H9 (cell line): Measurements from ENCODE around the gene DAPL1. TPM values are rescaled to one million over a fixed set of nuclear protein-coding genes. Genes with fewer than 3 reads are reported as not detected.

ENCODE experiments used
- DNase-seq: peaks from one replicate; pipeline ENCODE4 v3.0.0-alpha.2; 2017
- H2AFZ ChIP-seq: one replicate; pipeline ENCODE4 v1.6.1; 2013; ENCODE audit warnings: mild to moderate bottlenecking, low read length, control low read depth, moderate library complexity
- H2AK5ac ChIP-seq: 2 replicates; pipeline ENCODE4 v1.6.1; 2013; ENCODE audit warnings: low read length, control low read depth, mixed read lengths; ENCODE audit not compliant: insufficient read length
- H2BK120ac ChIP-seq: one replicate; pipeline ENCODE4 v1.6.1; 2013; ENCODE audit warnings: low read depth, mild to moderate bottlenecking, low read length, control low read depth, inconsistent platforms; ENCODE audit not compliant: poor library complexity, severe bottlenecking
- H2BK12ac ChIP-seq: 2 replicates; pipeline ENCODE4 v1.6.1; 2013; ENCODE audit warnings: low read length, control low read depth, mixed read lengths, low read depth; ENCODE audit not compliant: insufficient read length
- H2BK15ac ChIP-seq: 2 replicates; pipeline ENCODE4 v1.6.1; 2013; ENCODE audit warnings: low read depth, low read length, control low read depth
- H2BK20ac ChIP-seq: one replicate; pipeline ENCODE4 v1.6.1; 2013; ENCODE audit warnings: low read depth, mild to moderate bottlenecking, low read length, control low read depth, inconsistent platforms; ENCODE audit not compliant: poor library complexity, severe bottlenecking
- H2BK5ac ChIP-seq: 2 replicates; pipeline ENCODE4 v1.6.1; 2013; ENCODE audit warnings: low read length, control low read depth, mixed read lengths; ENCODE audit not compliant: insufficient read length
- H3K14ac ChIP-seq: 2 replicates; pipeline ENCODE4 v1.6.1; 2013; ENCODE audit warnings: low read length, control low read depth; ENCODE audit not compliant: insufficient read depth
- H3K18ac ChIP-seq: 2 replicates; pipeline ENCODE4 v1.6.1; 2013; ENCODE audit warnings: low read depth, mild to moderate bottlenecking, mixed read lengths, low read length, control low read depth; ENCODE audit not compliant: insufficient read length
- H3K23ac ChIP-seq: 2 replicates; pipeline ENCODE4 v1.6.1; 2013; ENCODE audit warnings: low read length, control low read depth, mixed read lengths, low read depth; ENCODE audit not compliant: insufficient read length
- H3K23me2 ChIP-seq: 2 replicates; pipeline ENCODE4 v1.6.1; 2013; ENCODE audit warnings: low read depth, mild to moderate bottlenecking, mixed read lengths, low read length, control low read depth; ENCODE audit not compliant: insufficient read length, poor library complexity, severe bottlenecking
- H3K27ac ChIP-seq: 2 replicates; pipeline ENCODE4 v1.5.1; 2013; ENCODE audit warnings: low read length, control low read depth, mixed read lengths, low read depth; ENCODE audit not compliant: insufficient read length
- H3K27me3 ChIP-seq: 2 replicates; pipeline ENCODE4 v1.6.1; 2013; ENCODE audit warnings: low read length, control low read depth, inconsistent platforms; ENCODE audit not compliant: insufficient read depth
- H3K4ac ChIP-seq: 2 replicates; pipeline ENCODE4 v1.6.1; 2013; ENCODE audit warnings: low read depth, mild to moderate bottlenecking, control low read depth, inconsistent platforms, low read length, moderate library complexity
- H3K4me1 ChIP-seq: 2 replicates; pipeline ENCODE4 v1.6.1; 2013; ENCODE audit warnings: low read length, control low read depth, inconsistent platforms; ENCODE audit not compliant: insufficient read depth
- H3K4me2 ChIP-seq: 2 replicates; pipeline ENCODE4 v1.6.1; 2013; ENCODE audit warnings: low read length, control low read depth, mixed read lengths; ENCODE audit not compliant: insufficient read length, insufficient read depth
- H3K56ac ChIP-seq: 2 replicates; pipeline ENCODE4 v1.6.1; 2013; ENCODE audit warnings: low read depth, mild to moderate bottlenecking, mixed read lengths, low read length, control low read depth; ENCODE audit not compliant: insufficient read length
- H3K79me1 ChIP-seq: 2 replicates; pipeline ENCODE4 v1.6.1; 2013; ENCODE audit warnings: low read depth, mild to moderate bottlenecking, moderate library complexity, low read length, control low read depth, inconsistent platforms; ENCODE audit not compliant: insufficient read depth, poor library complexity, severe bottlenecking
- H3K79me2 ChIP-seq: 2 replicates; pipeline ENCODE4 v1.6.1; 2013; ENCODE audit warnings: low read length, control low read depth, inconsistent platforms; ENCODE audit not compliant: insufficient read depth
- H3K9ac ChIP-seq: 2 replicates; pipeline ENCODE4 v1.6.1; 2013; ENCODE audit warnings: low read length, control low read depth, mixed read lengths; ENCODE audit not compliant: insufficient read length; ENCODE audit errors: extremely low read depth
- H3K9me3 ChIP-seq: one replicate; pipeline ENCODE4 v1.6.1; 2013; ENCODE audit warnings: low read depth, low read length, inconsistent platforms; ENCODE audit not compliant: control insufficient read depth
- H3T11ph ChIP-seq: one replicate; pipeline ENCODE4 v1.6.1; 2013; ENCODE audit warnings: mild to moderate bottlenecking, low read length, control low read depth, inconsistent platforms
- H4K20me1 ChIP-seq: one replicate; pipeline ENCODE4 v1.6.1; 2013; ENCODE audit not compliant: control insufficient read depth, insufficient read length, insufficient read depth
- H4K5ac ChIP-seq: 2 replicates; pipeline ENCODE4 v1.6.1; 2013; ENCODE audit warnings: low read depth, mild to moderate bottlenecking, mixed read lengths, low read length, control low read depth; ENCODE audit not compliant: insufficient read length
- H4K8ac ChIP-seq: replicated peaks from 2 replicates; pipeline ENCODE4 v1.6.1; 2013; ENCODE audit warnings: low read length, control low read depth, mixed read lengths, low read depth; ENCODE audit not compliant: insufficient read length
- H4K91ac ChIP-seq: 2 replicates; pipeline ENCODE4 v1.6.1; 2013; ENCODE audit warnings: low read depth, mild to moderate bottlenecking, moderate library complexity, mixed read lengths, low read length, control low read depth; ENCODE audit not compliant: insufficient read length
- H3K27ac Mint-ChIP-seq, 3 experiments: 2 replicates in 2 of 3; 3 replicates in 1 of 3; pipeline ENCODE4 v1.8.0; 2020 to 2021; ENCODE audit warnings: mixed read lengths in 3 of 3, mild to moderate bottlenecking in 1 of 3, moderate library complexity in 1 of 3
- H3K27me3 Mint-ChIP-seq: 2 replicates; pipeline ENCODE4 v1.8.0; 2021; ENCODE audit warnings: low read depth, mild to moderate bottlenecking, moderate library complexity, mixed read lengths
- H3K36me3 Mint-ChIP-seq, 3 experiments: 2 replicates in 2 of 3; 3 replicates in 1 of 3; pipeline ENCODE4 v1.8.0; 2020 to 2021; ENCODE audit warnings: low read depth in 3 of 3, mixed read lengths in 3 of 3; ENCODE audit not compliant: insufficient read depth in 1 of 3
- H3K4me1 Mint-ChIP-seq, 2 experiments: 2 replicates each; pipeline ENCODE4 v1.8.0; 2020; ENCODE audit warnings: mixed read lengths in 2 of 2
- H3K4me3 Mint-ChIP-seq, 2 experiments: 2 replicates in 1 of 2; 3 replicates in 1 of 2; pipeline ENCODE4 v1.8.0; 2020 to 2021; ENCODE audit warnings: mild to moderate bottlenecking in 2 of 2, mixed read lengths in 2 of 2, moderate library complexity in 1 of 2
- H3K9me3 Mint-ChIP-seq, 2 experiments: 2 replicates in 1 of 2; 3 replicates in 1 of 2; pipeline ENCODE4 v1.8.0; 2020; ENCODE audit warnings: mild to moderate bottlenecking in 2 of 2, mixed read lengths in 2 of 2, moderate library complexity in 1 of 2
- CTCF ChIP-seq: fragments of 200-600 bp; sonication (generic); conservative IDR thresholded peaks from 3 replicates; pipeline ENCODE4 v1.8.0; 2021; ENCODE audit warnings: antibody characterized with exemption, mild to moderate bottlenecking
- WGBS: extraction: QIAGEN DNeasy Blood & Tissue Kit; methylation state at CpG from one replicate; pipeline ENCODE4 v1.1.7; 2013; ENCODE audit warnings: missing lambda C conversion rate, low lambda C conversion rate, mixed read lengths; ENCODE audit not compliant: insufficient read length; ENCODE audit errors: extremely low coverage; 5-methylcytosine and 5-hydroxymethylcytosine counted together
- total RNA-seq: library from RNA; stranded (reverse); gene quantifications from 2 replicates; pipeline ENCODE4 v1.2.1, GENCODE V29; 2021

Gene DAPL1
- total RNA-seq, 1 experiment from 2014 or later, result not detected

- H3K23ac ChIP-seq, result no peak overlapping the region
- no peaks in the 10 kb centered on the region for H3K4me1 ChIP-seq
- Mint-ChIP-seq H3K27me3 (no peaks in the 10 kb centered on the region), H3K36me3 (no peaks in the 10 kb centered on the region), H3K4me1 (peaks cover 4 to 8% of the 10 kb centered on the region in 2 experiments), H3K4me3 (no peak overlapping the region), H3K9me3 (no peaks in the 10 kb centered on the region), H3K27ac (no peak overlapping the region)
- no peak overlapping the region for H3K56ac ChIP-seq
- H3K18ac ChIP-seq, result no peak overlapping the region
- no peak overlapping the region for H3K14ac ChIP-seq
- H4K91ac ChIP-seq, result no peak overlapping the region
- no peaks in the 10 kb centered on the region for H3K23me2 ChIP-seq
- H2BK5ac ChIP-seq, result no peak overlapping the region
- H4K5ac ChIP-seq, result no peak overlapping the region
- no CpG with 5 or more reads among the region's 8 CpGs for whole genome bisulfite sequencing
- no peak overlapping the region for H2AK5ac ChIP-seq
- no peak overlapping the region for H3K27ac ChIP-seq
- no peak overlapping the region for H2BK120ac ChIP-seq
- no peak overlapping the region for H3K4ac ChIP-seq
- no peak overlapping the region for H3K9ac ChIP-seq
- no peaks in the 10 kb centered on the region for H3K79me2 ChIP-seq
- H3K4me2 ChIP-seq, result no peak overlapping the region
- H2BK15ac ChIP-seq, result no peak overlapping the region
- no peak for DNase-seq
- no peak overlapping the region for H2AFZ ChIP-seq
- no peaks in the 10 kb centered on the region for H4K20me1 ChIP-seq
- no peaks in the 10 kb centered on the region for H3K27me3 ChIP-seq
- H2BK20ac ChIP-seq, result no peak overlapping the region
- H3T11ph ChIP-seq, result no peak overlapping the region
- TF ChIP-seq CTCF, result no peak
- H2BK12ac ChIP-seq, result no peak overlapping the region
- H3K9me3 ChIP-seq, result no peaks in the 10 kb centered on the region
- H4K8ac ChIP-seq, result no peak overlapping the region
- no peaks in the 10 kb centered on the region for H3K79me1 ChIP-seq
Measured at GRCh38 chr2:158756331-158756730, 38.8 kb upstream of the DAPL1 start.
